Stomach (tissue), 4 donors: ENCODE results near the gene ECD.
"Not testable (repeated sequence)": the region's sequence is repeated elsewhere in the genome, so short reads cannot be mapped to it uniquely, and the experiment has no call there.

ENCODE experiments used
- CTCF ChIP-seq, 7 experiments: fragments of 450-650 bp in 4 of 7; fragments of 200-600 bp in 3 of 7; sonication (generic) in 3 of 7; IDR thresholded peaks; one replicate each; pipeline ENCODE4 v1.5.1; 2016 to 2019; ENCODE audit warnings: antibody characterized with exemption in 7 of 7, control low read depth in 2 of 7, mild to moderate bottlenecking in 1 of 7
- EP300 ChIP-seq: sonication (generic); formaldehyde crosslinking; IDR thresholded peaks from one replicate; pipeline ENCODE4 v1.6.1; 2017; ENCODE audit warnings: antibody characterized with exemption

- TF ChIP-seq CTCF (IDR thresholded peaks at IDR 0.05); EP300: not testable (repeated sequence)
Measured at GRCh38 chr10:73150633-73151413, 17.0 kb downstream of the ECD start.
